Measurements from ENCODE around the gene TMEM178B.
"Not testable (repeated sequence)": the region's sequence is repeated elsewhere in the genome, so short reads cannot be mapped to it uniquely, and the experiment has no call there.

Gene TMEM178B

GRCh38 chr7:141074997-141075396 lies 1.1 kb downstream of the TMEM178B start:
- peak overlapping the region; percentile 52 for H3K4me3 ChIP-seq (ENCODE audit: low read length)
- DNase-seq (ENCODE audit: low read depth), result no peak
- no peak for TF ChIP-seq CTCF (conservative IDR thresholded peaks at IDR 0.05; ENCODE audit: low read depth, low read length)

DNA sequence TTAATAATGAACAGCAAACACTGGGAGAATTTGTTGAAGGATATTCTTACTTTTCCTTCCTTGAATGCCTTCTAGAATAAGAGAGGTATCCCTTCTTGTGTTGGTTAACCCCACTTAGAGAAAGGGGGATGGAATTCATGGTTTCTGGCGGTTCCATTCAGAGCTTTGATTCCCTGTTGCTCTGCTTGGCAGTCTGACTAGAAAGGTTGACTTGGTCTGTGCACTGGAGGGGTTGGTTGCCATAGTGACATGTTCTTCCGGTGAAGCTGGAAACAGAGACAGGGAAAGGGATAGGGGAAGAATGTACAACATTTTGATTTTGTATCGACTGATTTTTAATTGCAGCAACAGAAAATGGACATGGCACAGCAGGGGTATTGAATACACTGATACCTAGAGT lies 2.5 kb downstream of the TMEM178B start:
- H3K4me3 ChIP-seq (ENCODE audit: low read length), result no peak overlapping the region
- DNase-seq (ENCODE audit: low read depth), result no peak
- TF ChIP-seq CTCF (conservative IDR thresholded peaks at IDR 0.05; ENCODE audit: low read depth, low read length), result no peak

- H3K4me3 ChIP-seq (ENCODE audit: low read length), result no peak overlapping the region
- no peak for TF ChIP-seq CTCF (conservative IDR thresholded peaks at IDR 0.05; ENCODE audit: low read depth, low read length)
- no peak for DNase-seq (ENCODE audit: low read depth)
Measured at GRCh38 chr7:141079219-141079618, 5.4 kb downstream of the TMEM178B start.

DNA sequence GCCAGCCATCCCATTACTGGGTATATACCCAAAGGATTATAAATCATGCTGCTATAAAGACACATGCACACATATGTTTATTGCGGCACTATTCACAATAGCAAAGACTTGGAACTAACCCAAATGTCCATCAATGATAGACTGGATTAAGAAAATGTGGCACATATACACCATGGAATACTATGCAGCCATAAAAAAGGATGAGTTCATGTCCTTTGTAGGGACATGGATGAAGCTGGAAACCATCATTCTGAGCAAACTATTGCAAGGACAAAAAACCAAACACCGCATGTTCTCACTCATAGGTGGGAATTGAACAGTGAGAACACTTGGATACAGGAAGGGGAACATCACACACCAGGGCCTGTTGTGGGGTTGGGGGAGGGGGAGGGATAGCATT lies 15.6 kb downstream of the TMEM178B start:
- not testable (repeated sequence) for H3K4me3 ChIP-seq (ENCODE audit: low read length); DNase-seq (ENCODE audit: low read depth)

GRCh38 chr7:141094336-141095070 lies 20.6 kb downstream of the TMEM178B start:
- H3K4me3 ChIP-seq (ENCODE audit: low read length), result no peak overlapping the region
- no peak for TF ChIP-seq CTCF (conservative IDR thresholded peaks at IDR 0.05; ENCODE audit: low read depth, low read length)
- no peak for DNase-seq (ENCODE audit: low read depth)

DNA sequence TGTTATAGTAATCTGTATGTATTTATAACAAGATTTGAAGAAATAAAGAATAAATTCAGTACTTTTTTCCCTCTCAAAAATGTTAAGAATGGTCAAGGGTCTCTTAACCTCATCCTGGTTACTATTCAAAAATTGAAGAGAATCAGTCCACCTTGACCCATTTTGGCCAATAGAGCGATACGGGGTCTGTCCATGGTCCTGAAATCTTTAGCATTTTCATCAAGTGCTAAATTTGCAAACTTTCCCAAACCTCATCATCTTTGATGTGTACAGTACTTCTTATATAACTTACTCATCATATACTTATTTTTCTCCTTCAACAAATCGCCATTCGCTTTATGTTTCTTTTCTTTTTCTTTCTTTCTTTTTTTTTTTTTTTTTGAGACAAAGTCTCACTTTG lies 23.6 kb downstream of the TMEM178B start:
- TF ChIP-seq CTCF (conservative IDR thresholded peaks at IDR 0.05; ENCODE audit: low read depth, low read length), result no peak
- no peak for DNase-seq (ENCODE audit: low read depth)
- H3K4me3 ChIP-seq (ENCODE audit: low read length), result no peak overlapping the region

DNA sequence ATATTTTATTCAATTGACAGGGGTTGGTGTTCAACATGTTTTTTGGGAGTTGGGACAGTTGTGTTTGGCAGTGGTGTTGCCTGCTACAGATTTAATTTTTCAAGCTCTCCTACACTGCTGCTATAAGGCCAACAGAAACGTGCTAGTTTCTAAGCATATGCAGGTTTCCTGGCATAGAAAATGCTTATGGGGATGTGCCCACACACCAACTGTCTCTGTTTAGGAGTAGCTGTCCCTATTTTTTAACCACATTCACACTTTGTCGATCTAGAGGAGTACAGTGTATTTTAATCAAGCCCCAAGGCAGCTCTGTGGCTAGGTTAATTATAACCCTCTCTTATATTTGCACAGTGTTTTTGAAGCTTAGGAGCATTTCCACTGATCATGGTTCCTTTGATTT lies 28.6 kb downstream of the TMEM178B start:
- no peak overlapping the region for H3K4me3 ChIP-seq (ENCODE audit: low read length)
- no peak for DNase-seq (ENCODE audit: low read depth)
- no peak for TF ChIP-seq CTCF (conservative IDR thresholded peaks at IDR 0.05; ENCODE audit: low read depth, low read length)

Measured in retinal pigment epithelial cell (primary cell).